CD1c-positive myeloid dendritic cell (primary cell): ENCODE measurements around the gene NCOR2.

Source experiments
- DNase-seq: peaks from one replicate; pipeline ENCODE4 v3.0.0-alpha.2; 2016; ENCODE audit errors: extremely low spot score

The NCOR2 gene

DNA sequence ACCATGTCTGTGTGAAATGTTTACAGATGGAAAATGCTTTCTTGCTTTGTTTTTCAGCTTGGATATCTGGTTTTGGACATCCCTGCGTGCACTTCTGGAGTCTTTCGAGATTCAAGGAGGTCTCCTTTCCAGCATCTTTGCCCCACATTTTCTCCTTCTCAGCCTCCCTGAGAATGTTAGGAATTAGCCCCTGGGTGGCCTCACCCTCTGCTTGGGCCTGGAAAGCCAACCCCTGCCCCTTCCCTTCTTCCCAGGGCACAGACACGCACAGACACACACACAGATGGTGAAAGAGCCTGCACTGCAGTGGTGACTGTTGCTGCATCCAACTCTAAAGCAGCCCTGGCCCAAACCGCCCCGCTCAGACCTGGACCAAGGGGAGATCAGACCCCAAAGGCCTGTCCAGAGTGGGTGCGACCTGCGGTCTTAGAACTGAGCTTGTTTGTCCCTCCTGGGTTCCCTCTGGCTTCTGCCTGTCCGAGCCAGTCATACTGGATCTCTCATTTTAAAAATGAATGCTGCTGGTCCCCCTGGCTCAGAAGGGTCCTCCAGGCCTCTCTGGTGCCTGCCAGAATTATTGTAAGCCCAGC lies 8.7 kb upstream of the NCOR2 start:
- DNase-seq = no peak

DNA sequence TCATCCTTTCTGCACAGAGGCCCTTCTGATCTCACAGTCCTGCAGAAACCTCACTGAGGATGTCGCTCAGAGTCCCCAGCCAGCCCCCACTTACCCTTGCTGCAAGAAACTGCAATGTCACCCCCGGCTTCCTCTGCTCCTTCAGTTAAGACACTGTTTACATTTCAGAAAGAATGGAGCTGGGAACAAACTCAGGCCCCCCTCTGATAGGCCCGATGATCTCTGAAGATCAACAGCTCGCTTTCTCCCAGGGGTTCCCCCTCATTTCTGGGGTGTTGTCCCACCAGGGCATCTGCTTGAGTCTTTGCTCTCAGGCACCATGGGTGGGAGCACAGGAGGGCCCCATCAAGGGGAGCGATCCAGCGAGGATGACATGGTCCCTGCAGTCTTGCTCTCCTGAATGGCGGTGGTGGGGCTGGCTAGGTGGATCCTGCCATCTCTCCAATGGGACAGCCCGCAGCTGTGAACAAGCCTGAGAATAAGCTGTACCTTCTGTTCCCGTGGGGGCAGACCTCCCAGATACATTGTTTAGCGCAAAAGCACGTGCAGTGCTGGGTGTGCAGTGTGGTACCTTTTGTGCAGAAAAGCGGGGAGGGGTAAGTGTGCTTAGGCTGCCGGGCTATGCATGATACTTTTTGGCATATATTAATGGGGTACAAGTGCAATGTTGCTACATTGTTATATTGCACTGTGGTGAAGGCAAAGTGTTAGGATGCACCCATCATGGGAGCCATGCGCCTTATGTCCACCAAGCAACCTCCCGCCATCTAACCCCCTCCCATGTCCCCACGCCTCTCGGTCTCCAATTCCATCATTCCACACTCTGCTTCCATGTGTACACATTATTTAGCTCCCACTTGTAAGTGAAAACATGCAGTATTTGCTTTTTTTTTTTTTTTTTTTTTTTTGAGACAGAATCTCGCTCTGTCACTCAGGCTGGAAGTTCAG lies 6.7 kb upstream of the NCOR2 start:
- no peak for DNase-seq

DNA sequence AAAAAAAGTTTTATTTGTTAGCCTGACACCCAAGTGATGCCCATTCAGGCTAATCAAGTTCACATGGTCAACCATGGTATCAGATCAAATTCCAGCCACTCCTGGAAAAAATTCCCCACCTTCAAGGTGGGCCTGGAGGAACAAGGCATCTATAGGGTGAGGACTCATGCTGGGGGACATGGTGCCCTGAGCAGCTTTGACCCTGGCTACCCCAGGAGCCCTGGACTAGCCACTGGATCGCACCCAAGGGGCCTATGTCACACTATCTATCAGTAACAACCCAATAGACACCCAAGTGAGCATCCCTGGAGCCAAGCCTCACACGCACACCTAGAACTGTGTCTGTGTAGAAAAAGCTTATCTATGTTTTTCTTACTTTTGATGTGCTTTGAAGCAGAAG lies 4.1 kb upstream of the NCOR2 start:
- DNase-seq = no peak

DNA sequence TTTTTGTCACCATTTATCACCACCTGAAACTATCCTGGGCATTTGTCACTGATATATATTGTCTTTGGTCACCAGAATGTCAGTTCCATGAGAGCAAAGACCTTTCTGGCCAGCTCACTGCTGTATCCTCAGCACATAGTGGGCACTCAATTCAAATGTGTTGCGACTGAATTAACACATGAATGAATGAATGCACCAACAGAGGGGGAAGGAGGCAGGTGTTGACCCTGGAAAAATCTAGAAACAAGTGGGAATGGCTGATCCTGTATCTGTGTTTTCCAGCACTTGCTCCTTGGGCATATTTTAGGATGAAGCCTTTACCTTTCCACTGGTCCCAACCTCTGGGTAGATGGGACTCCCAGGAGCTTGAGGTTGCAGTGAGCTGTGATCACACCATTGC lies 3.4 kb upstream of the NCOR2 start:
- DNase-seq = no peak

DNA sequence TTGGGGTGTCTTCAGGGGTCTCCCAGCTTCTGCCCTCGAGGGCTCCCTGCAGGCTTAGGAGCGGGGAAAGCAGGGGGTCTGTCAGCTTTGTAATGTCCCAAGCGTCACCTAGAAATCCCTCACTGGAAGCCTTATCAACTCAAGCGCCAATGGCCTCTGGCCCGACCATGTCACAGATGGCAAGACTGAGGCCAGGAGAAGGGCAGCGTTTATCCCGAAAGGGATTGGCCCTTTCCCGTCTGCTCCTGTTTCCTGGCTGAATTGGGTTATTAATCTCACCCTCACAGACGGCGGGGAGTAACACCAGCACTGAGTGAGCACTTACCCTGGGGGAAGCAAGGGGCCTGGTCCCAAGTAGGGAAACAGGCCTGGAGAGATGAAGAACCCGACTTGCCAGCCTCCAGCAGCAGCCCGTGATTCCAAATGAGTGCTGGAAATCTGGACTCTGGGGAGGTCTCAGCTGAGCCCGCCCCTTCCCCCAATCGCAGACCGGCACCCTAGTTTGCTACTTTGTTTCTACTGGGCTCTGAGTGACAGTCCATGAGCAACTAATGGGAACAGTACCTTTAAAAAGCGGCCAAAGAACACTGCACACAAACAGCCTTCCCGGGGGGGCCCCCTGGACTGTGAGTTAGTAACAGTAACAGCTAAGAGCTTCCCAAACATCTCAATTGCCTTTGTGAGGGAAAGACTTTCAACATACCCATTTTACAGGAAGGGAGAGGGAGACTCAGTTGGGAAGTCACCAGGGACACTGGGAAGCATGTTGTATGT lies 2.1 kb upstream of the NCOR2 start:
- no peak for DNase-seq

DNA sequence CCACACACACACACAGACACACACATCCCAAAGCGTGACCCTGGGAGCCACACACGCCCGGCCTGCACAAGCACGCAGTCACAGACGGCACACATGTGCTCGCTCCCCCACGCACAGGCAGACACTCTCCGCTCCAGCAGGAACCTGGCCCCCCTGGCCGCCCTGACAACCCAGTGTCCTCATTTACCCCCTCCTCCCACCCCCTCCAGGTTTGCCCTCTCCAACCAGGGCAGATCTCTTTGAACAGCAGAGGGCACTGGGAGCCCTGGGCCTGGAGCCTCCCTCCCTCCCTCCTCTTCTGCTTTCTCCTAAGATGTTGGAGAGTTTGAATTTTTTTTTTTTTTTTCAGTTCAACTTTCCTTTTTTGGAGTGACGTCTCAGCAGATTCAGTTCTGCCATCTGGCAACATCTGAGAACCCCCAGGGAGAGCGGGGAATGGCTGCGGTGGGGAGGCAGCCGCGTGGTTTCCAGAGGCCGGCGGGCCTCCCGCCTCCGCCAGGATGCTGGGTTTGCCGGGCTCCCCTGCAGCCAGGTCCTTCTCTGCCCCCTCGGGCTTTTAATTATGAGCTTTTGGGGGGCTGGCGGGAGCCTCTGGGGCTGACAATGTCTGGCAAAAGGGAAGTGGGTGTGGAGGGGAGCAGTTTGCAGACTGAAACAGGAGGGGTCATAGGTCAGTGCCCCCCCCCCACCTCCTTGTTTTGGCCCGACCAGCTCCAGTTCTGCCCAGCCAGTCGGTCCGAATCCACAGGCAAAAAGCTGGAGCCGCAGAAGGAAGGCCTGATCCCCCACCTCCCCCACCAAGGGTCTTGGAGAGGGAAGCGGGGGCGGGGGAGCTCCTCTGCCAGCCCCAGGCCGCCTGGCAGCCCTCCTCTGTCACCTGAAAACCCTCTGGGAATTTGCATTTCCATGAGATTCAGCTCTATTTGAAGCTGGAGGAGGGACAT lies 1.3 kb upstream of the NCOR2 start:
- DNase-seq = peak; percentile 94

DNA sequence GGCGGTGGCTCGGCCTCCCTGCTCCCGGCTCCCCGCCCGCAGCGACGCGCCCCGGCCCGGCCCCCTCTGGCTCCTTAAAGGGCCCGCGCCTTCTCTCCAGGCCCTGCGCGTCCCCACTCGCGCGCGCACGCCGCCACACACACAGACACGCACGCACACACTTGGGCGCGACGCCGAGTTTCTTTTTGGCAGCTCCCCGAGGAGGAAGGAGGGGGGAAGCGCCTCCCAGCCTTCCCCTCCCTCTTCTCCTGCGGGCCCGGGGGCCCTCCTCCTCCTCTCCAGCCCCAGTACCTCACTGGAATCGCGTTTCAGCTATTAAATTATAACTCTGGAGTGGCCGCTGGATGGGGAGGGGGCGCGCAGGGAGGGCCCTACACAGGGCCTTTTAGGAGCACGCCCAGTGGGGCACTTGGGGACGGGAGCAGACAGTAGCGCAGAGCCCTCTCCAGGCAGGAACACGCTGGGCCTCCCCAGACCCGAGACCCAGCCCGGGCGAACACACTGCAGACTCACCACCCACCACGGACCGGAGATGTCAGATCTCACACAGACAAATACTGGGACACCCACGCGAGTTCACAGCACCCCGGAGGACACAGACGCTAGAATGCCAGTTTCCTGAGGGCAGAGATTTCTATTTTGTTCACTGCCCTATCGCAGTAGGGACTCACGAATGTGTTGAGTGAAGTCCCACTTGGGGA lies 411 bp upstream of the NCOR2 start:
- DNase-seq = peak; percentile 91

DNA sequence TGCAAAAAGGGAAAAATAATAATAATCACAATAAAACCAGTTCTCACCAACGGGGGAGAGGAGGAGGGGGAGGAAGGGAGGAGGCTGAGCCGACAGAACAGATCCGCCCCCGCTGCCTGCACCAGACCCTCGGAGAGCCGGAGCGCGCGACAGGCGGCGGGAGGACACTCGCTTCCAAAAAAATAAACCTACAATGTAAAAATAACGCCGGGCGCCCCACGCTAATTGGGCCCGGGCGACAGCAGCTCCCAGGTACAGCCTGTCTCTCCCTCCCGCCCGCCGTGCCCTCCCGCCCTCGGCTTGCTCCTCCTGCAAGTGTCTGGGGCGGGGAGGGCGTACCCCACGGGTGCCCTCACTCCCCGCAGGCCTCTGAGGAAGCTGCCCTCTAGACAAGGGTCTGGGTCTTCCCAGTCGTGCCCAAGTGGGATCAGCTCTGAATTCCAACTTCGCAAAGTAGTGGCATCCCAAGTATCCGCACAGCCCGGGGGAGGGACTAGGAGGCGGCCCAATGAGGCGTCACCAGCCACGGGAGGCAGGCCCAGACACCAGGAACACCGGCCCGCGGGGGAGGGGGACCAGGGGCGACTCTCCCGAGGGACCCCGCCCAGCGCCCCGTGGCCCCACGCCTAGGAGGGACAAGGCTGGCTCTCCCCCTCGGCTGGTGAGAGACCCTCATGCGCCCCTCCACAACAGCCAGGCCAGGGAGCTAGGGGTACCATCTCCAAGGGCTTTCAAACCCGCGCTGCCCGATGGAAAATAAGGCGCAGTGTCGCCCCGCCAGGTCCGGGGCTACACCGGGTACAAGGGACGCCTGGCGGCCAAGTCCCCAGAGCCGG lies 1.0 kb downstream of the NCOR2 start:
- DNase-seq = peak; percentile 73

DNA sequence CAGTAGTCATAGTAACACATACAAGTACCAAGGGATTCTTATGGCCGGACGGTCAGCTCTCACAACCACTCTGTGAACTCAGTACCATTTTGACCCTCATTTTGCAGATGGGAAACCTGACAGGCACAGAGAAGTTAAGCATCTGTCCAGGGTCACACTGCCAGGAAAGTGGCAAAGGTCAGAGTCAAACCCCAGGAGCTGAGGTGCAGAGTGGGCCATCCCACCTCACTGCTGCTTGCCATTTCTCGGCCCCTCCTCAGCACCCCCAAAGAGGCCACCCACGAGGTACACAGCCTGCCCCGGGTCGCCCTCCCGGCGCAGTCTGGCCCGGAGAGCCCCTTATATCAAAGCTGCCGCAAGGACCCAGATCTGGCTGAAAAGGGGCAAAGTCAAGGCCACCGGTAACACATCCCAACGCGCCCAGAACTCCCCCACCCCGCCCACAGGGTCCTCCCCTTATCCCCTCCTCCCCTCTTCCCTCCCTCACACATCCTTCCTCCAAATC lies 1.7 kb downstream of the NCOR2 start:
- no peak for DNase-seq

DNA sequence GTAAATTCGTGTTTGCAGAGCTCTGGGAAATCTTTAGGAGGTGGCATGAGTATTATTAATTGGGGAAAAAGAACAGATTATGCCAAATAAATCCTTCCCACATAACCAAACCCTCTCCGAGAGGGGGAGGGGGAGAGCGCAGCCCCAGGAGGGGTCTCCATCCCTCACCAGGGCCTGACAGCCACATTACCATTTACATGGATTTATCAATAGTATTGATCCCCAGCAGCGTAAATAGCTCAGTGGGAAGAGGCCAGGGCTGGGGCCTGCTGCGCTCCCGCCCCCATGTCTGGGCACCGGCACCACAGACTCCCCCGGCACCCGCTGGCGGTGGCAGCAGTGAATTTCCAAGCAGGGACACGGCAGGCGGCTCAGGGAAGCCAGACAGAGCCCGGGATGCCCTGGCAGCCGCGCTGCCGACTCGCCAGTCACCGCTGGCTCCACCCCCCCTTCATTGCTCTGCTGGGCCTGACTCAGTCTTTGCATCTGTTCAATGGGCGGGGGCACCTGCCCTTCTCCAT lies 2.4 kb downstream of the NCOR2 start:
- DNase-seq = no peak

DNA sequence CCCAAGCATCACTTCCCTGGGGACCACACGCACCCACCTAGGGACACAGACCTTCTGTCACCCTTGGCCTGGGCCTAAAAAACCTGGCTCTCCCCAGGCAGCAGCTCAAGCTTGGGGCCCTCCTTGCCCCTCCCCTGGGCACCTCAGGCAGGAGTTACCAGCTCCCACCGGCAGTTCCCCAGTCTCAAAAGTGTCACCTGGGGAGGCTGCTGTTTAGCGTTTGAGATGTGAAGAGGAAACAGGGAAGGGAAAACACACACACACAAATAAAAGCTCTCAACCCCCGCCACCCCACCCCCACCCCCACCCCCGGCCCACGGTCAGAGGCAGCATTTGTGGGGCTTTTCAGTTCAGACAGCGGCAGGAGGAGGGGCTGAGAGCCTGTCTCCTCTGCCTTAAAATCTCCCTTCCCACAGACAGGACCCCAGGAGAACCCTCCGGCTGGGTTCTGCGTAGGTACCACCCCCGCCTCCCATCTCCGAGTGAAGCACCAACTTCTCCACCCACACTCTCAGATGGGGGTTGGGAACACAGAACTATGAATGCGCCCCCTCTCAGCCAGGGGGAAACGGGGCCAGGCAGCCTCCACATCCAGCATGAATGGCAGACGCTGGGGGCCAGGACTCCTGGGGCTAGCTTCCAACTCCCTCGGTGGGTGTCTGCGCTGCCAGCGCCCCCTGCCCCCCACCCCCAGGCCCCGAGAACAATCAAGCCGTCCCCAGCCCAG lies 3.0 kb downstream of the NCOR2 start:
- no peak for DNase-seq

DNA sequence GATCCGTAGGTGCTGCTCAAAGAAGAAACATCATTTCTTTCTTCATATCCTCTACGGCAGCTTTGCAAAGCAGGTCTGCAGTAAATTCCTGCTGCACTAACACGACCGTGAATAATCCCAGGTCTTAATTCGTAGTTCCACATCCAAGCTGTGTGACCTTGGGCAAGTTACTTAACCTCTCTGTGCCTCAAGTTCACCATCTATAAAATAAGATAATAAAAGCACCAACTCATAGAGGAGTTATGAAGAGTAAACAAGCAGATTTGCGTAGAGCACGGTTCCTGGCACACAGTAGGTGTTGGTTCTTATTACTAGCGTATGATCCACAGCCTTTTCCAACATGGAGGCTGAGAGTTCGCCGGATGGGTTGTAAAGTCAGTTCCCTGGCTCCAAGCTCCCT lies 3.6 kb downstream of the NCOR2 start:
- DNase-seq = no peak

DNA sequence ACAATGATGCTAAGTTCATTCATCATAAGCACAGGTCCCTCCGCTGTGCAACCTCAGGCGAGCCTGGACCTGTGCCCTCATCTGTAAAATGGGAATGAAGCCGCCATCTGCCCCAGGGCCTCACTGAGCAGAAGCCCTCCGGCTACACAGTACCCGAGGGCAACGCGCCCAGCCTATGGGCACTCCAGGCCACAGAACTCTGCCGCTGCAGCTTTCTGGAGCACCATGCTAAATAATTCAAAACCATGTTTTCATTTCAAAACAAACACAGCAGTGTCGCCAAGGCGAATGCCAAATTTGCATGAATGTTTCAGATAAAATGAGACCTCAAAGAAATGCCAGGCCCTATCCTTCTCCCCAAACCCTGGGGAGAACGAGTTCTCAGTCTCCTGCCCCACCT lies 4.0 kb downstream of the NCOR2 start:
- DNase-seq = no peak

DNA sequence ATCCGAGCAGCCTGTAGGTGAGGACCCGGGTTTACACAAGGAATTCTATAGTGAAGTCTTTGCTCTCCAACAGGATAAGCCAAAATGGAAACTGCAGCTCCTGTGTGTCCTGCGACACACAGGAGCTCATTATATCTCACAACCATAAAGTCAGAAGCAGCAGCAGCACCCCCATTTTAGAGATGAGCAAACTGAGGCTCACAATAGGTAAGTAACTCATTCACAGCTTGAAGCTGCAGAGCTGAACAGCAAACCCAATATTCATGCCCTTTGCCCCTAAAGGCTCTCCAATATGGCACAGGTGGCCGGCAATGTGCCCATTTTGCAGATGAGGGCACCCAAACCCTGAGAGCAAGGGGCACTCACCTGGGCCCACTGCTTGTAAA lies 4.6 kb downstream of the NCOR2 start:
- no peak for DNase-seq

DNA sequence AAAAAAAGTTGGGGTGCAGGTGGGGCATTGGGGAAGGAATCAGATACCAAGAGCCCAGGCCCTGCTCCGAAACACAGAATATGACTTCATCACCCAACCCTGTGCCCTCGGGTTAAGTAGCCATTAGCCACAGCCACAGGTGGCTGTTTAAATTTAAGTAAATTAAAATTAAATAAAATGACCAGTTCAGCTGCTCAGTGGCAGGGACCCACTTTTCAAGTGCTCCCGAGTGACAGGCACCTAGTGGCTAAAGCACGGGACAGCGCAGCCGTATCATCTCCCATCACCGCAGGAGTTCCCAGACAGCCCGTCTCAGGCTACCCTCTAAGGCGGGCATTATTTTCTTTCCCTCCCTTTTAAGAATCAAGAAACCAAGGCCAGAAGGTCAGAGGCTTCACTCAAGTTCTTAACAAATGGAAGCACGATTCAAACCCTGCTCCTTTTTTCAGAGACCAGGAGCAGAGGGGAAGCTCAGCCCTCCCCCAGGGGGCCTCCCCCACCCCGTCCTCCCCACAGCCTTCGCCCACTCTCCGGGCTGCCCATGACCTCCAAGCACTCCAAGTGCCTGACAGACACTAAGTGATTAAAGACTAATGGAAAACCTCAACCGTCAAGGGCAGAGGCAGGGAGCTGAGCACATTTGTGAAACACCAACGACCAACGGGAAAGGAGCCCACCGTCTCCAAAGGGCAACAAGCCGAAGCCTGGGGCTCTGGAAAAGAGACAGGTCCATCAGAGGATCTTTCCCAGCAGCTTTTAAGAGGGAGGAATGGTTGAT lies 5.2 kb downstream of the NCOR2 start:
- no peak for DNase-seq

DNA sequence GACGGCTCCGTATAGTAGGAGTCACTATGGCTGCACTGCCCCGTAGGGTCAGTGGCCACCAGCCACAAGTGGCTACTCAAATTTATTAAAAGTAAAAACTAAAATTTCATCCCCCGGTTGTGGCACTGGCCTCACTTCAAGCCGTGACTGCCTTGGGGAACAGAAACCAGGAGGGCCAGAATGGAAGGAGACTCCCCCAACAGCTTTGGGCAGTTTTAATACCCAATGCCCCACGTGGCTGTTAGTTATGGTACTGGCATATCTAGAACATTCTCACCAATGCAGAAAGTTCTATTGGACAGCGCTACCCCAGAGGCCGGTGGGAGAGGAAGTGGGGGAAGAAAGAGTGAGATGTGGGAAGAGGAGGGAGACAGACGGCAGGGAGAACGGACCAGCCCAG lies 6.2 kb downstream of the NCOR2 start:
- peak; percentile 66 for DNase-seq

DNA sequence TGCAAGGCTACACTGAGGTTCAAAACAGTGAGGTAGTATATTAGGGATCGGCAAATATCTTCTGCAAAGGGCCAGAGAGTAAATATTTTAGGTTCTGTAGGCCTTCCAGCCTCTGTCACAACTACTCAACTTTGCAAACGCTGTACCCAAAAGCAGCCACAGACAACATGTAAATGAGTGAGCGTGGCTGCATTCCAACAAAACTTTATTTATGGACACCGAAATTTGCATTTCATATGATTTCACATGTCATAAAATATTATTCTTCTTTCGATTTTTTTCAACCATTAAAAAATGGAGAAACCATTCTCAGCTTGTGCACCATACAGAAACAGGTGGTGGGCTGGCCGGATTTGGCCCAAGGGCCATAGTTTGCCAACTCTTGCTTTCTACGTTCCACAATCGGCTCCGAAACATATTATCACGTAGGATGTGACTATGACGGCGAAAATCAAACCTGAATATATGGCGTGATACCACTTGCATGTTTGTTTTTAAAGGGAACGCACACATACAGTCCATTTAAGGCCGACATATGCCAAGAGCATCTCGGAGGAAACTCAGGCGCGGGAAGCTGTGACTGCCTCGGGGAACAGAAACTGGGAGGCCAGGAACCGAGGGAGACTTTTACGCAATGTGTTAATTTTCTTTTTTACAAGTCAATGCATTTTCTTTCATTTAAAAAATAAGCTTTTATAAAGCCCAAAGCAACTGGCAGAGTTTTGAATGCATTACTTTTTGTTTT lies 7.1 kb downstream of the NCOR2 start:
- peak; percentile 56 for DNase-seq
